ENCODE results near the gene ESF1.

DNA sequence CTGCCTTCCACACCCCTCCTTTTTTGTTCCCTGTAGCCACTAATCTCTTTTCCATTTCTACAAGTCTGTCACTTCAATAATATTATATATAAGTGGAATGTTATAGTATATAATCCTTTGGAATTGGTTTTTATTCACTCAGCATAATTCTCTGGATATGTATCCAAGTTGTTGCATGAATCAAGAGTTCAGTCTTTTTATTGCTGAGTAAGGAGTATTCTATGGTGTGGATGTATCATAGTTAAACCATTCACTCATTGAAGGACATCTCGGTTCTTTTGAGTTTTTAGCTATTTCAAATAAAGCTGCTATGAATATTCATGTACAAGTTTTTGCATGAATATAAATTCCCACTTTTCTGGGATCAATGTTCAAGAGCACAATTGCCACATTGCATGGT lies 76.5 kb downstream of the ESF1 start:
- TF ChIP-seq POLR2A (IDR thresholded peaks at IDR 0.05; ENCODE audit: low read length) = no peak
- TF ChIP-seq, protein P1, sequence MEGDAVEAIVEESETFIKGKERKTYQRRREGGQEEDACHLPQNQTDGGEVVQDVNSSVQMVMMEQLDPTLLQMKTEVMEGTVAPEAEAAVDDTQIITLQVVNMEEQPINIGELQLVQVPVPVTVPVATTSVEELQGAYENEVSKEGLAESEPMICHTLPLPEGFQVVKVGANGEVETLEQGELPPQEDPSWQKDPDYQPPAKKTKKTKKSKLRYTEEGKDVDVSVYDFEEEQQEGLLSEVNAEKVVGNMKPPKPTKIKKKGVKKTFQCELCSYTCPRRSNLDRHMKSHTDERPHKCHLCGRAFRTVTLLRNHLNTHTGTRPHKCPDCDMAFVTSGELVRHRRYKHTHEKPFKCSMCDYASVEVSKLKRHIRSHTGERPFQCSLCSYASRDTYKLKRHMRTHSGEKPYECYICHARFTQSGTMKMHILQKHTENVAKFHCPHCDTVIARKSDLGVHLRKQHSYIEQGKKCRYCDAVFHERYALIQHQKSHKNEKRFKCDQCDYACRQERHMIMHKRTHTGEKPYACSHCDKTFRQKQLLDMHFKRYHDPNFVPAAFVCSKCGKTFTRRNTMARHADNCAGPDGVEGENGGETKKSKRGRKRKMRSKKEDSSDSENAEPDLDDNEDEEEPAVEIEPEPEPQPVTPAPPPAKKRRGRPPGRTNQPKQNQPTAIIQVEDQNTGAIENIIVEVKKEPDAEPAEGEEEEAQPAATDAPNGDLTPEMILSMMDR (IDR thresholded peaks at IDR 0.05) = no peak
- no peak for TF ChIP-seq TP53 (CRISPR knock-in tag; IDR thresholded peaks at IDR 0.05)
- no peak for TF ChIP-seq EP300 (IDR thresholded peaks at IDR 0.05)
- no peak for TF ChIP-seq RAD21 (conservative IDR thresholded peaks at IDR 0.05 in 1 of 2, IDR thresholded peaks at IDR 0.05 in 1 of 2)
- TF ChIP-seq, protein P2, sequence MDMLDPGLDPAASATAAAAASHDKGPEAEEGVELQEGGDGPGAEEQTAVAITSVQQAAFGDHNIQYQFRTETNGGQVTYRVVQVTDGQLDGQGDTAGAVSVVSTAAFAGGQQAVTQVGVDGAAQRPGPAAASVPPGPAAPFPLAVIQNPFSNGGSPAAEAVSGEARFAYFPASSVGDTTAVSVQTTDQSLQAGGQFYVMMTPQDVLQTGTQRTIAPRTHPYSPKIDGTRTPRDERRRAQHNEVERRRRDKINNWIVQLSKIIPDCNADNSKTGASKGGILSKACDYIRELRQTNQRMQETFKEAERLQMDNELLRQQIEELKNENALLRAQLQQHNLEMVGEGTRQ (IDR thresholded peaks at IDR 0.05) = no peak
- no peak for TF ChIP-seq CHD2 (IDR thresholded peaks at IDR 0.05; ENCODE audit: low read length, partially characterized antibody)
- TF ChIP-seq, protein P3, sequence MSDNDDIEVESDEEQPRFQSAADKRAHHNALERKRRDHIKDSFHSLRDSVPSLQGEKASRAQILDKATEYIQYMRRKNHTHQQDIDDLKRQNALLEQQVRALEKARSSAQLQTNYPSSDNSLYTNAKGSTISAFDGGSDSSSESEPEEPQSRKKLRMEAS (IDR thresholded peaks at IDR 0.05) = no peak
- TF ChIP-seq KDM1A (IDR thresholded peaks at IDR 0.05; ENCODE audit: low read depth) = no peak
- TF ChIP-seq, protein P4, sequence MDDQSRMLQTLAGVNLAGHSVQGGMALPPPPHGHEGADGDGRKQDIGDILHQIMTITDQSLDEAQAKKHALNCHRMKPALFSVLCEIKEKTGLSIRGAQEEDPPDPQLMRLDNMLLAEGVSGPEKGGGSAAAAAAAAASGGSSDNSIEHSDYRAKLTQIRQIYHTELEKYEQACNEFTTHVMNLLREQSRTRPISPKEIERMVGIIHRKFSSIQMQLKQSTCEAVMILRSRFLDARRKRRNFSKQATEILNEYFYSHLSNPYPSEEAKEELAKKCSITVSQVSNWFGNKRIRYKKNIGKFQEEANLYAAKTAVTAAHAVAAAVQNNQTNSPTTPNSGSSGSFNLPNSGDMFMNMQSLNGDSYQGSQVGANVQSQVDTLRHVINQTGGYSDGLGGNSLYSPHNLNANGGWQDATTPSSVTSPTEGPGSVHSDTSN (IDR thresholded peaks at IDR 0.05) = no peak

Data from A549 (cell line).